Stomach (tissue), 9 donors: ENCODE data around the gene MTNR1B. TPM values are rescaled to one million over a fixed set of nuclear protein-coding genes. Genes with fewer than 3 reads are reported as not detected.

Source experiments
- DNase-seq, 2 donors: peaks; one replicate each; pipeline versions ENCODE4 v3.0.0 to v3.0.0-alpha.2; 2013 to 2019
- H3K27ac ChIP-seq, 5 donors: fragments of 200-600 bp in 4 of 5; sonication (generic) in 4 of 5; one replicate each; pipeline ENCODE4 v1.5.1; 2013 to 2019; ENCODE audit warnings: mild to moderate bottlenecking in 1 of 5, moderate library complexity in 1 of 5
- H3K27me3 ChIP-seq, 3 donors: fragments of 200-600 bp; sonication (generic); one replicate each; pipeline ENCODE4 v1.5.1; 2017 to 2019; ENCODE audit warnings: mixed run types in 1 of 3
- H3K36me3 ChIP-seq, 4 donors: fragments of 200-600 bp; sonication (generic); 1 replicate in 3 of 4; 2 replicates in 1 of 4; pipeline ENCODE4 v1.5.1; 2016 to 2019
- H3K4me1 ChIP-seq, 4 donors: fragments of 200-600 bp; sonication (generic); one replicate each; pipeline ENCODE4 v1.5.1; 2016 to 2019
- H3K4me3 ChIP-seq, 4 donors: fragments of 200-600 bp; sonication (generic) in 3 of 4; one replicate each; pipeline ENCODE4 v1.5.1; 2016 to 2019; ENCODE audit warnings: mild to moderate bottlenecking in 1 of 4
- H3K9me3 ChIP-seq, 4 donors: fragments of 200-600 bp; sonication (generic); one replicate each; pipeline ENCODE4 v1.5.1; 2016 to 2019
- CTCF ChIP-seq, 7 experiments: fragments of 450-650 bp in 4 of 7; fragments of 200-600 bp in 3 of 7; sonication (generic) in 3 of 7; IDR thresholded peaks; one replicate each; pipeline ENCODE4 v1.5.1; 2016 to 2019; ENCODE audit warnings: antibody characterized with exemption in 7 of 7, control low read depth in 2 of 7, mild to moderate bottlenecking in 1 of 7
- EP300 ChIP-seq: sonication (generic); formaldehyde crosslinking; IDR thresholded peaks from one replicate; pipeline ENCODE4 v1.6.1; 2017; ENCODE audit warnings: antibody characterized with exemption
- POLR2A ChIP-seq, 4 donors: fragments of 450-650 bp; IDR thresholded peaks; one replicate each; pipeline ENCODE4 v1.6.1; 2016; ENCODE audit warnings: antibody characterized with exemption in 4 of 4, control low read depth in 2 of 4, mild to moderate bottlenecking in 1 of 4, moderate library complexity in 1 of 4
- POLR2AphosphoS5 ChIP-seq, 3 donors: sonication (generic); formaldehyde crosslinking; IDR thresholded peaks; one replicate each; pipeline ENCODE4 v1.6.1; 2016; ENCODE audit warnings: antibody characterized with exemption in 3 of 3
- WGBS, 5 donors: extraction: QIAGEN DNeasy Blood & Tissue Kit in 3 of 5; methylation state at CpG; one replicate each; pipeline versions ENCODE4 v1.1.5 to v1.1.7; 2013 to 2018; 5-methylcytosine and 5-hydroxymethylcytosine counted together
- intact Hi-C: fragments of 100-400 bp; cut with DNase I; formaldehyde crosslinking; loops from one replicate; pipeline ENCODE4 v1.15.1; 2023; ENCODE audit warnings: low total_unique reads
- polyA plus RNA-seq, 3 donors: library from polyadenylated mRNA; stranded (reverse); fragments of 200-250 nt; gene quantifications; one replicate each; pipeline ENCODE4 v1.2.3, GENCODE V29; 2013
- small RNA-seq, 4 donors: library from RNA; depleted of rRNA; stranded (forward); fragments of <200 nt; gene quantifications; one replicate each; pipeline ENCODE3, GENCODE V24; 2016
- total RNA-seq, 5 donors: library from RNA; depleted of rRNA; stranded (reverse); fragments of >200 nt; gene quantifications; one replicate each; pipeline versions ENCODE4 v1.1.0 to v1.2.3, GENCODE V29; 2014 to 2016
- donor health status: healthy with polysubstance abuse.
- donor health status: Bipolar disorder and iron deficiency.
- donor health status: healthy.

MTNR1B gene
- total and polyA plus RNA-seq, 8 donors: 1.0 TPM; not detected in 7

GRCh38 chr11:93031386-93031785 lies 61.9 kb downstream of the MTNR1B start:
- no peaks in the 10 kb centered on the region for H3K4me1 ChIP-seq
- H3K27ac ChIP-seq: no peak overlapping the region
- H3K4me3 ChIP-seq: no peak overlapping the region
- H3K36me3 ChIP-seq: no peaks in the 10 kb centered on the region
- no peaks in the 10 kb centered on the region for H3K9me3 ChIP-seq
- H3K27me3 ChIP-seq: no peaks in the 10 kb centered on the region
- TF ChIP-seq CTCF (IDR thresholded peaks at IDR 0.05) (no peak), POLR2AphosphoS5 (IDR thresholded peaks at IDR 0.05) (no peak), POLR2A (IDR thresholded peaks at IDR 0.05) (no peak), EP300 (no peak)
- intact Hi-C loops: no loop called here
- no peak for DNase-seq
- WGBS, 5 donors: 79 to 90% (median 86%) methylated on average over 8 of the region's 8 CpGs

Small RNAs within 50 kb of the gene (small RNA-seq; reads per million reads assigned to genes)
- gene SNRPGP16: 0 reads per million in 4 donors

Other genes starting within 250 kb of the MTNR1B start
- gene SLC36A4, start 228.3 kb downstream of the MTNR1B start, total RNA-seq: 10 to 100 TPM in 3 of 5 donors, 1 to 10 TPM in 1, under 1 TPM in 1; 0.58 to 55.9 (median 16.5) TPM
- 1 to 10 TPM; 3.1 to 3.4 (median 3.3) TPM for gene SLC36A4, start 228.3 kb downstream of the MTNR1B start, polyA plus RNA-seq